Trophoblast cell (in vitro differentiated cells and primary cell): Measurements from ENCODE around the gene ENOSF1.

ENCODE experiments used
- DNase-seq, 2 donors: peaks; one replicate each; pipeline ENCODE4 v3.0.0-alpha.2; 2016
- H2AFZ ChIP-seq: 2 replicates; pipeline ENCODE4 v1.6.1; 2013; ENCODE audit warnings: low read length, moderate library complexity, mild to moderate bottlenecking; ENCODE audit not compliant: insufficient read depth, poor library complexity
- H2AK5ac ChIP-seq: 2 replicates; pipeline ENCODE4 v1.6.1; 2013; ENCODE audit warnings: mild to moderate bottlenecking, low read length
- H2BK120ac ChIP-seq: 2 replicates; pipeline ENCODE4 v1.6.1; 2013; ENCODE audit warnings: low read length, mild to moderate bottlenecking, moderate library complexity; ENCODE audit not compliant: insufficient read depth, poor library complexity
- H2BK12ac ChIP-seq: 2 replicates; pipeline ENCODE4 v1.6.1; 2013; ENCODE audit warnings: mild to moderate bottlenecking, low read length, moderate library complexity
- H2BK5ac ChIP-seq: 2 replicates; pipeline ENCODE4 v1.6.1; 2013; ENCODE audit warnings: low read length, low read depth, moderate library complexity, mild to moderate bottlenecking; ENCODE audit not compliant: poor library complexity
- H3K14ac ChIP-seq: 2 replicates; pipeline ENCODE4 v1.6.1; 2013; ENCODE audit warnings: mild to moderate bottlenecking, low read length
- H3K18ac ChIP-seq: 2 replicates; pipeline ENCODE4 v1.6.1; 2013; ENCODE audit warnings: mild to moderate bottlenecking, low read length
- H3K23ac ChIP-seq: 2 replicates; pipeline ENCODE4 v1.6.1; 2013; ENCODE audit warnings: low read length
- H3K27ac ChIP-seq: 2 replicates; pipeline ENCODE4 v1.5.1; 2013; ENCODE audit warnings: low read depth, mild to moderate bottlenecking, inconsistent platforms, low read length, moderate library complexity
- H3K27me3 ChIP-seq: 2 replicates; pipeline ENCODE4 v1.6.1; 2013; ENCODE audit warnings: inconsistent platforms, mild to moderate bottlenecking, low read length, moderate library complexity; ENCODE audit not compliant: insufficient read depth
- H3K36me3 ChIP-seq, 2 experiments: 1 replicate in 1 of 2; 2 replicates in 1 of 2; pipeline ENCODE4 v1.6.1; 2013; ENCODE audit warnings: low read length in 2 of 2, mild to moderate bottlenecking in 2 of 2, moderate library complexity in 1 of 2; ENCODE audit not compliant: insufficient read depth in 2 of 2, control insufficient read depth in 1 of 2
- H3K4ac ChIP-seq: 2 replicates; pipeline ENCODE4 v1.6.1; 2013; ENCODE audit warnings: low read depth, mild to moderate bottlenecking, low read length, moderate library complexity
- H3K4me1 ChIP-seq, 2 experiments: 1 replicate in 1 of 2; 2 replicates in 1 of 2; pipeline ENCODE4 v1.6.1; 2013; ENCODE audit warnings: low read length in 2 of 2, mild to moderate bottlenecking in 2 of 2, moderate library complexity in 1 of 2; ENCODE audit not compliant: insufficient read depth in 2 of 2, control insufficient read depth in 1 of 2
- H3K4me2 ChIP-seq: 2 replicates; pipeline ENCODE4 v1.6.1; 2013; ENCODE audit warnings: inconsistent platforms, mild to moderate bottlenecking, low read length, moderate library complexity
- H3K4me3 ChIP-seq: 2 replicates; pipeline ENCODE4 v1.5.1; 2013; ENCODE audit warnings: mild to moderate bottlenecking, low read depth, low read length, inconsistent platforms
- H3K79me1 ChIP-seq: one replicate; pipeline ENCODE4 v1.6.1; 2013; ENCODE audit warnings: low read length
- H3K79me2 ChIP-seq: 2 replicates; pipeline ENCODE4 v1.6.1; 2013; ENCODE audit warnings: low read length, mild to moderate bottlenecking; ENCODE audit not compliant: control insufficient read depth, insufficient read depth, poor library complexity
- H3K9ac ChIP-seq: 2 replicates; pipeline ENCODE4 v1.6.1; 2013; ENCODE audit warnings: mild to moderate bottlenecking, low read length
- H3K9me3 ChIP-seq: 2 replicates; pipeline ENCODE4 v1.6.1; 2013; ENCODE audit warnings: low read depth, mild to moderate bottlenecking, control low read depth, inconsistent platforms, low read length; ENCODE audit not compliant: insufficient read depth
- H4K12ac ChIP-seq: 2 replicates; pipeline ENCODE4 v1.6.1; 2013; ENCODE audit warnings: low read depth, mild to moderate bottlenecking, low read length, moderate library complexity
- H4K8ac ChIP-seq: 2 replicates; pipeline ENCODE4 v1.6.1; 2013; ENCODE audit warnings: low read depth, mild to moderate bottlenecking, low read length, moderate library complexity
- H4K91ac ChIP-seq: one replicate; pipeline ENCODE4 v1.6.1; 2013; ENCODE audit warnings: low read depth, mild to moderate bottlenecking, low read length, moderate library complexity
- WGBS: extraction: QIAGEN DNeasy Blood & Tissue Kit; methylation state at CpG from one replicate; pipeline ENCODE4 v1.1.7; 2013; ENCODE audit warnings: missing lambda C conversion rate; ENCODE audit not compliant: insufficient read length, insufficient coverage; ENCODE audit errors: extremely low coverage; 5-methylcytosine and 5-hydroxymethylcytosine counted together

ENOSF1 gene

GRCh38 chr18:686339-687111, 25.9 kb downstream of the ENOSF1 start:
- no peak overlapping the region for H2AK5ac ChIP-seq
- no peak overlapping the region for H3K4ac ChIP-seq
- no peak overlapping the region for H2BK12ac ChIP-seq
- no peak overlapping the region for H2BK120ac ChIP-seq
- H2AFZ ChIP-seq: no peak overlapping the region
- H4K12ac ChIP-seq: no peak overlapping the region
- H4K91ac ChIP-seq: no peak overlapping the region
- DNase-seq: no peak
- no peak overlapping the region for H3K4me2 ChIP-seq
- no peak overlapping the region for H4K8ac ChIP-seq
- WGBS: no CpG with 5 or more reads among the region's 11 CpGs
- no peak overlapping the region for H3K27ac ChIP-seq
- peaks cover 10 to 18% of the 10 kb centered on the region in 2 experiments for H3K36me3 ChIP-seq
- no peaks in the 10 kb centered on the region for H3K9me3 ChIP-seq
- H3K9ac ChIP-seq: no peak overlapping the region
- H3K79me2 ChIP-seq: no peaks in the 10 kb centered on the region
- no peaks in the 10 kb centered on the region for H3K4me1 ChIP-seq
- H3K23ac ChIP-seq: no peak overlapping the region
- no peak overlapping the region for H3K18ac ChIP-seq
- no peaks in the 10 kb centered on the region for H3K79me1 ChIP-seq
- no peaks in the 10 kb centered on the region for H3K27me3 ChIP-seq
- no peak overlapping the region for H2BK5ac ChIP-seq
- no peak overlapping the region for H3K4me3 ChIP-seq
- no peak overlapping the region for H3K14ac ChIP-seq

- Histone ChIP-seq H4K8ac (no peak overlapping the region), H3K23ac (no peak overlapping the region), H2AK5ac (no peak overlapping the region), H3K4me2 (no peak overlapping the region), H3K4ac (no peak overlapping the region), H3K14ac (no peak overlapping the region), H4K12ac (no peak overlapping the region), H4K91ac (no peak overlapping the region), H3K4me3 (no peak overlapping the region), H3K9ac (no peak overlapping the region), H3K9me3 (no peaks in the 10 kb centered on the region), H3K79me2 (no peaks in the 10 kb centered on the region), H2BK120ac (no peak overlapping the region), H3K79me1 (no peaks in the 10 kb centered on the region), H2AFZ (no peak overlapping the region), H3K27me3 (no peaks in the 10 kb centered on the region), H2BK12ac (no peak overlapping the region), H3K18ac (no peak overlapping the region), H3K27ac (no peak overlapping the region), H2BK5ac (no peak overlapping the region), H3K36me3 (peaks cover 12 to 20% of the 10 kb centered on the region in 2 experiments), H3K4me1 (no peaks in the 10 kb centered on the region)
- no CpG with 5 or more reads among the region's 3 CpGs for WGBS
- DNase-seq: no peak
Measured at GRCh38 chr18:685438-685837, 27.0 kb downstream of the ENOSF1 start.

GRCh38 chr18:683531-683930, 28.9 kb downstream of the ENOSF1 start:
- Histone ChIP-seq H2BK5ac (no peak overlapping the region), H3K18ac (no peak overlapping the region), H3K14ac (no peak overlapping the region), H4K8ac (no peak overlapping the region), H3K36me3 (peaks cover 8 to 16% of the 10 kb centered on the region in 2 experiments), H2BK120ac (no peak overlapping the region), H2AFZ (no peak overlapping the region), H4K91ac (no peak overlapping the region), H3K27ac (no peak overlapping the region), H3K79me2 (no peaks in the 10 kb centered on the region), H3K4me2 (no peak overlapping the region), H3K4me1 (no peaks in the 10 kb centered on the region), H3K9ac (no peak overlapping the region), H3K4me3 (no peak overlapping the region), H4K12ac (no peak overlapping the region), H3K4ac (no peak overlapping the region), H3K27me3 (no peaks in the 10 kb centered on the region), H3K79me1 (no peaks in the 10 kb centered on the region), H2BK12ac (no peak overlapping the region), H2AK5ac (no peak overlapping the region), H3K23ac (no peak overlapping the region), H3K9me3 (no peaks in the 10 kb centered on the region)
- no CpG with 5 or more reads among the region's 5 CpGs for WGBS
- DNase-seq: no peak

- DNase-seq: no peak
- Histone ChIP-seq H3K9ac (no peak overlapping the region), H4K12ac (no peak overlapping the region), H3K14ac (no peak overlapping the region), H2AK5ac (no peak overlapping the region), H3K18ac (no peak overlapping the region), H2BK12ac (no peak overlapping the region), H3K79me1 (no peaks in the 10 kb centered on the region), H2BK120ac (no peak overlapping the region), H2BK5ac (no peak overlapping the region), H3K4ac (no peak overlapping the region), H3K27me3 (no peaks in the 10 kb centered on the region), H3K4me3 (no peak overlapping the region), H3K9me3 (no peaks in the 10 kb centered on the region), H3K79me2 (no peaks in the 10 kb centered on the region), H3K36me3 (peaks cover 10 to 16% of the 10 kb centered on the region in 2 experiments), H3K4me2 (no peak overlapping the region), H3K4me1 (no peaks in the 10 kb centered on the region), H3K23ac (no peak overlapping the region), H3K27ac (no peak overlapping the region), H2AFZ (no peak overlapping the region), H4K8ac (no peak overlapping the region), H4K91ac (no peak overlapping the region)
Measured at GRCh38 chr18:682833-683232, 29.6 kb downstream of the ENOSF1 start.
